Vagina (tissue), 2 donors: Measurements from ENCODE around the gene MTHFD1L.

Source experiments
- POLR2A ChIP-seq, 2 donors: fragments of 450-650 bp; IDR thresholded peaks; one replicate each; pipeline ENCODE4 v1.6.1; 2017; ENCODE audit warnings: antibody characterized with exemption in 2 of 2, mild to moderate bottlenecking in 2 of 2, moderate library complexity in 2 of 2
- POLR2AphosphoS5 ChIP-seq, 2 donors: sonication (generic); formaldehyde crosslinking; IDR thresholded peaks; one replicate each; pipeline ENCODE4 v1.9.0; 2017; ENCODE audit warnings: antibody characterized with exemption in 2 of 2, mild to moderate bottlenecking in 2 of 2, low read depth in 1 of 2; ENCODE audit not compliant: insufficient read depth in 1 of 2
- TF ChIP-seq, protein P1 (sequence below), 3 experiments: fragments of 450-650 bp in 2 of 3; fragments of 200-600 bp in 1 of 3; sonication (generic) in 1 of 3; IDR thresholded peaks; one replicate each; pipeline ENCODE4 v1.5.1; 2017 to 2019; ENCODE audit warnings: antibody characterized with exemption in 3 of 3, mild to moderate bottlenecking in 2 of 3, moderate library complexity in 2 of 3

GRCh38 chr6:150908901-150909300, 43.4 kb downstream of the MTHFD1L start:
- TF ChIP-seq, protein P1, sequence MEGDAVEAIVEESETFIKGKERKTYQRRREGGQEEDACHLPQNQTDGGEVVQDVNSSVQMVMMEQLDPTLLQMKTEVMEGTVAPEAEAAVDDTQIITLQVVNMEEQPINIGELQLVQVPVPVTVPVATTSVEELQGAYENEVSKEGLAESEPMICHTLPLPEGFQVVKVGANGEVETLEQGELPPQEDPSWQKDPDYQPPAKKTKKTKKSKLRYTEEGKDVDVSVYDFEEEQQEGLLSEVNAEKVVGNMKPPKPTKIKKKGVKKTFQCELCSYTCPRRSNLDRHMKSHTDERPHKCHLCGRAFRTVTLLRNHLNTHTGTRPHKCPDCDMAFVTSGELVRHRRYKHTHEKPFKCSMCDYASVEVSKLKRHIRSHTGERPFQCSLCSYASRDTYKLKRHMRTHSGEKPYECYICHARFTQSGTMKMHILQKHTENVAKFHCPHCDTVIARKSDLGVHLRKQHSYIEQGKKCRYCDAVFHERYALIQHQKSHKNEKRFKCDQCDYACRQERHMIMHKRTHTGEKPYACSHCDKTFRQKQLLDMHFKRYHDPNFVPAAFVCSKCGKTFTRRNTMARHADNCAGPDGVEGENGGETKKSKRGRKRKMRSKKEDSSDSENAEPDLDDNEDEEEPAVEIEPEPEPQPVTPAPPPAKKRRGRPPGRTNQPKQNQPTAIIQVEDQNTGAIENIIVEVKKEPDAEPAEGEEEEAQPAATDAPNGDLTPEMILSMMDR (IDR thresholded peaks at IDR 0.05) = no peak
- TF ChIP-seq POLR2AphosphoS5 (IDR thresholded peaks at IDR 0.05; ENCODE audit: insufficient read depth in 1 of 2, low read depth in 1 of 2) (no peak), POLR2A (IDR thresholded peaks at IDR 0.05) (no peak)
